Measurements from ENCODE around the gene IMPG2. TPM values are rescaled to one million over a fixed set of nuclear protein-coding genes. Genes with fewer than 3 reads are reported as not detected.

Gene IMPG2
- polyA plus RNA-seq, 2 donors = 0.02 TPM

DNA sequence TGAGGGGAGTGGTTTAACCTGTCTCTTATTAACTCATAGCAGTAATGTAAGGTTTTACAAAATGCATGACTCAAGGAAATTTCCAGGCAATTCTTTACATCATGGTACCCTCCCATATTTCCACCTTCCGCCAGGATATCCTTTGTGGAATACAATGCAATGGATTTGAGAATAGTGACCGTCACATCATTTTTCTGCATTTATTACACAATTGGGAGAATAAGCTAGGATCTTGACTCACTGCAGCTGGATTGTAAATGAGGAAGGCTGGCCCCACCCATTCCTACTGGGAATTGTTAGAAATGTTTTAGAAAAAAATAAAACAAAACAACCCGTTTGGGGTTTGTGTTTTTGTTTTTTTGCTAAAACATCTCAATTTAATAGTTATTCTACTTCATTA, 97.4 kb downstream of the IMPG2 start:
- no peaks in the 10 kb centered on the region for H3K36me3 ChIP-seq (ENCODE audit: control insufficient read depth in 2 of 2, insufficient read depth in 2 of 2, low read length in 1 of 2)
- H3K27me3 ChIP-seq (ENCODE audit: control insufficient read depth in 1 of 2, insufficient read depth in 2 of 2, low read length in 2 of 2) = no peaks in the 10 kb centered on the region
- 77 to 83% methylated on average over 3 of the region's 3 CpGs for WGBS, 2 donors
- no peak overlapping the region for H3K4me3 ChIP-seq (ENCODE audit: low read depth in 1 of 2, low read length in 2 of 2)
- no peak overlapping the region for H3K27ac ChIP-seq (ENCODE audit: low read depth in 2 of 2, low read length in 1 of 2)
- H3K4me1 ChIP-seq (ENCODE audit: control insufficient read depth in 2 of 2, insufficient read depth in 2 of 2, low read length in 1 of 2) = no peaks in the 10 kb centered on the region
- no peaks in the 10 kb centered on the region for H3K9me3 ChIP-seq (ENCODE audit: control insufficient read depth in 2 of 2, insufficient read depth in 1 of 2, low read depth in 1 of 2, low read length in 1 of 2)

DNA sequence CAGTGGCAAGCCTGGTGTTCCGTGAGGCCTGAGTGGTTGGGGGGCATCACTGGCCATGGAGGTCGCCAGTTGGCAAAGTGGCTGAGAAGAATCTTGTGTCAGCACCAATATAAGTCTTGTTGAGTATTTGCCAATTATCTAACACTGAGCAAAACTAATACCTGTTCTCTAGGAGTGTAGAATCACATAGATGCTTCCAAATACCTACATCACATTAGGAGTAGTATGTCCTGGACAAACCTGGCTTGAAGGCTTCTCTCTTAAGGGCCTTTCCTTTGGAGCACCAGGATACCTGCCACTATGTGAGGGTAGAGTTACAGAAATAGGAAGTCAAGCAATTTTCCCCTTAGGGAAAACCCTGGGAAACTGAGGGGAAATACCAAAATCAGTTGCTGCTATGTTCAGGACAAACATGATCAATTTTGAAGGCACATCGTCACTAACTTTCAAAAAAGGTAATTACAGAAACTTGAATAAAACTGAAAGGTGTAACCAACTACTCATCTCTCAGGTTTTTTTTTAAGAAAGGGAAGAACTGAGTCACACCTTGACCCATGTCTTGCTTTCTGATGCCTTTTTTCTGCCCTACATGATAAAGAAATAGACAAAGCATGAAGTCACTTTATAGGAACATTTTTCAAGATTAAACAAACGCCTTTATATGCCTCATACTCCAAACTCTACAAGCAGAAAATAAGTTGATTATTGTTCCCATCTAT, 100.4 kb downstream of the IMPG2 start:
- H3K9me3 ChIP-seq (ENCODE audit: control insufficient read depth in 2 of 2, insufficient read depth in 1 of 2, low read depth in 1 of 2, low read length in 1 of 2) = no peaks in the 10 kb centered on the region
- H3K4me1 ChIP-seq (ENCODE audit: control insufficient read depth in 2 of 2, insufficient read depth in 2 of 2, low read length in 1 of 2) = no peaks in the 10 kb centered on the region
- 80 to 88% methylated on average over 4 of the region's 4 CpGs for WGBS, 2 donors
- no peak overlapping the region for H3K4me3 ChIP-seq (ENCODE audit: low read depth in 1 of 2, low read length in 2 of 2)
- no peaks in the 10 kb centered on the region for H3K27me3 ChIP-seq (ENCODE audit: control insufficient read depth in 1 of 2, insufficient read depth in 2 of 2, low read length in 2 of 2)
- H3K27ac ChIP-seq (ENCODE audit: low read depth in 2 of 2, low read length in 1 of 2) = no peak overlapping the region
- no peaks in the 10 kb centered on the region for H3K36me3 ChIP-seq (ENCODE audit: control insufficient read depth in 2 of 2, insufficient read depth in 2 of 2, low read length in 1 of 2)

DNA sequence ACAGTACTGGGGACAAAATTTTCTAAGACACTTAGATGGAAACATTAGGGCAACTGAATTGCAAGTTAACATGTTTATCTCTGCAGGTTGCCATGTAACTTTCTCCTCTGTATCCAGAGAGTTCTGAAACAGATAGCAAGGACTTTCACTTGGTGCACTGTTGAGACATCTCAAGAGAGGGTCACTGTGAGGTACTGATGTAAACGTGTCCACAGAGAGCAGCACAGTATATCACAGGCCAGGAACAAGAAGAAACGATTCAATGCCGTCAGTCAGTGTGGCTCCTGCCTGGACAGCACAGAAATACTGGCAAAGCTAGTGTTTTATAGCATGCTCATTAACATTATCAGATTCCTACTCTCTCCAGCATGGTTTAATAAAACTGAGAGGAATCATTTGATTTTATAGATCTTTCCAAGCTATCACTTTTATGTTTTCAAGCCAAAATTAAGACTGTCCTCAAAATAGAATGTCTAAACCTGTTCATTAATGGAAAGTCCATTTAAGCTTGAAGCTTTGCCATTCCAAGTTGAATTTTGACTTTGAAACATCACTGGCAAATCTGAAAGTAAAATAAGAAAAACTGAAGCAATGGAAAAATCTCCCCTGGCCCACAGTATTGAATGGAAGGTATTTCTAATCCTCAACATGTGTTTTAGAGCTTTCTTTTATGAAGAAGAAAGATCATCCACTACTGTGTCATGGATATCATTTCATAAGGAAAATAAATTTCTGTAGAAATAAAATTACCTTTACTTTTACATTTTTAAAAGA, 102.7 kb downstream of the IMPG2 start:
- H3K36me3 ChIP-seq (ENCODE audit: control insufficient read depth in 2 of 2, insufficient read depth in 2 of 2, low read length in 1 of 2) = no peaks in the 10 kb centered on the region
- no peak overlapping the region for H3K27ac ChIP-seq (ENCODE audit: low read depth in 2 of 2, low read length in 1 of 2)

DNA sequence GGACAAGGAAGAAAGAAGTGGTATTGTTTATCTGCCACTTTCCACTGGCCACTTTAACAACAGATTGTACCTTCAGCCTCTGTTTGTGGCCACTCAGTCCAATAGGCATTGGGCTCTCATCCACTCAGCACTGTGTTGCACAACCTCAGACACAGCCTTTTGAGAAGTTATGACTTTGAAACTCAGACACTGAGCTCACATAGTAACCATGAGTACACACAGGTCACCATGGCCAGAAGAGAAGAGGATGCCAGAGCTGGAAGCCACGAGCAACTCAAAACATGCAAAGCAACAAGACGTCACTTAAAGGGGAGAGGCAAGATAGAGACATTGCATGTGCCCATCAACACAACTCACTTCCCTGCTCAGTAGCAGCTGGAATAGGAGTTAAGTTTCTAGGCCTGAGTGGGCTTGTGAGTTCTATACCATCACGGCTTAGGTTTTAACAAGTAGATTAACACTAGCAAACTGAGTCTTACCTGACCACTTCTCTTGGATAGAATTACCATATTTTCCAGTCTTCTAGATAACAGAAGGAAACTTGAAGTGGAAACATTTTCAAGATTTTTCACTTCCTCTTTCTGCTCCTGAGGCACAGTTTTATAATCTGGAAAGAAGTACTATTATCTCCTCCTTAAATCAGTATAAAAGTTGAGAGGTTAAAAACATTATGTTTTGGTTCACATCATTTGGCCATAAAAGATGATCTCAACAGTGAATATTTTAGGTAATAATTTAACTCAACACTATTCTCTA, 103.5 kb downstream of the IMPG2 start:
- Histone ChIP-seq H3K9me3 (ENCODE audit: control insufficient read depth in 2 of 2, insufficient read depth in 1 of 2, low read depth in 1 of 2, low read length in 1 of 2) (peaks cover 0 to 5% of the 10 kb centered on the region in 2 donors), H3K4me3 (ENCODE audit: low read depth in 1 of 2, low read length in 2 of 2) (no peak overlapping the region), H3K27ac (ENCODE audit: low read depth in 2 of 2, low read length in 1 of 2) (no peak overlapping the region), H3K4me1 (ENCODE audit: control insufficient read depth in 2 of 2, insufficient read depth in 2 of 2, low read length in 1 of 2) (no peaks in the 10 kb centered on the region), H3K27me3 (ENCODE audit: control insufficient read depth in 1 of 2, insufficient read depth in 2 of 2, low read length in 2 of 2) (no peaks in the 10 kb centered on the region), H3K36me3 (ENCODE audit: control insufficient read depth in 2 of 2, insufficient read depth in 2 of 2, low read length in 1 of 2) (no peaks in the 10 kb centered on the region)
- 69 to 71% methylated on average over 3 of the region's 3 CpGs for WGBS, 2 donors

More for the DNA sequence above, 102.7 kb downstream of the IMPG2 start:
- peaks cover 0 to 5% of the 10 kb centered on the region in 2 donors for H3K9me3 ChIP-seq (ENCODE audit: control insufficient read depth in 2 of 2, insufficient read depth in 1 of 2, low read depth in 1 of 2, low read length in 1 of 2)
- no peaks in the 10 kb centered on the region for H3K27me3 ChIP-seq (ENCODE audit: control insufficient read depth in 1 of 2, insufficient read depth in 2 of 2, low read length in 2 of 2)
- H3K4me3 ChIP-seq (ENCODE audit: low read depth in 1 of 2, low read length in 2 of 2) = no peak overlapping the region
- 80 to 81% methylated on average over 3 of the region's 3 CpGs for WGBS, 2 donors
- H3K4me1 ChIP-seq (ENCODE audit: control insufficient read depth in 2 of 2, insufficient read depth in 2 of 2, low read length in 1 of 2) = no peaks in the 10 kb centered on the region

DNA sequence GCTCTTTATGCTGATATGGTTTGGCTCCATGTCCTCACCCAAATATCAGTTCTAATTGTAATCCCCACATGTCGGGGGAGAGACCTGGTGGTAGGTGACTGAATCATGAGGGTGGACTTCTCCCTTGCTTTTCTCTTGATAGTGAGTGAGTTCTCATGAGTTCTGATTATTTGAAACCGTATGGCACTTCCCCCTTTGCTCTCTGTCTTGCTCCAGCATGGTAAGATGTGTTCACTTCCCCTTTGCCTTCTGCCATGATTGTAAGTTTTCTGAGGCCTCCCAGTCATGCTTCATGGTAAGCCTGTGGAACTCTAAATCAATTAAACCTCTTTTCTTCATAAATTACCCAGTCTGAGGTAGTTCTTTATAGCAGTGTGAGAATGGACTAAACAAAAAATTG, 107.6 kb downstream of the IMPG2 start:
- no peak overlapping the region for H3K4me3 ChIP-seq (ENCODE audit: low read depth in 1 of 2, low read length in 2 of 2)
- no peaks in the 10 kb centered on the region for H3K36me3 ChIP-seq (ENCODE audit: control insufficient read depth in 2 of 2, insufficient read depth in 2 of 2, low read length in 1 of 2)
- peaks cover 0 to 5% of the 10 kb centered on the region in 2 donors for H3K9me3 ChIP-seq (ENCODE audit: control insufficient read depth in 2 of 2, insufficient read depth in 1 of 2, low read depth in 1 of 2, low read length in 1 of 2)
- H3K27me3 ChIP-seq (ENCODE audit: control insufficient read depth in 1 of 2, insufficient read depth in 2 of 2, low read length in 2 of 2) = no peaks in the 10 kb centered on the region
- no peaks in the 10 kb centered on the region for H3K4me1 ChIP-seq (ENCODE audit: control insufficient read depth in 2 of 2, insufficient read depth in 2 of 2, low read length in 1 of 2)
- H3K27ac ChIP-seq (ENCODE audit: low read depth in 2 of 2, low read length in 1 of 2) = no peak overlapping the region
- WGBS, 2 donors = 76 to 84% methylated on average over 2 of the region's 2 CpGs

DNA sequence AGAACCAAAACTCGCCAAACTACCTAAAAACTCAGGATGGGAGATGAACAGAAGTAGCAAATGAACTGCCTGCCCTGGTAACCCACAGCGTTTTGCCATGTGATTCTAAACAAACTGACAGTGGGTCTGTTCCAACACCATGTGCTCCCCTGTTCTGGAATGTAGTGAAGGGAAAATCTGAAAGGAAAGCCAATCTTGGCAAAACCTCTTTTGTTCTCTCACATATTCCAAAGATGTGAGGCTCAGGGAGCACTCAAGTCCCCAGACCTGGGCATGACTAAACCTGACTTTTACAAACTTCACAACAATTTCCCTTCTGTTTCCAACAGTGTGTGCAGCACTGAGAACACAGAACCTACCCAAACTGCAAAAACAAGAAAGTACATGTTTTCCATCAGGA, 116.1 kb downstream of the IMPG2 start:
- H3K4me3 ChIP-seq (ENCODE audit: low read depth in 1 of 2, low read length in 2 of 2) = no peak overlapping the region
- H3K4me1 ChIP-seq (ENCODE audit: control insufficient read depth in 2 of 2, insufficient read depth in 2 of 2, low read length in 1 of 2) = no peaks in the 10 kb centered on the region
- 27 to 39% methylated on average over 2 of the region's 2 CpGs for WGBS, 2 donors
- H3K9me3 ChIP-seq (ENCODE audit: control insufficient read depth in 2 of 2, insufficient read depth in 1 of 2, low read depth in 1 of 2, low read length in 1 of 2) = no peaks in the 10 kb centered on the region
- H3K27ac ChIP-seq (ENCODE audit: low read depth in 2 of 2, low read length in 1 of 2) = no peak overlapping the region
- H3K27me3 ChIP-seq (ENCODE audit: control insufficient read depth in 1 of 2, insufficient read depth in 2 of 2, low read length in 2 of 2) = no peaks in the 10 kb centered on the region
- H3K36me3 ChIP-seq (ENCODE audit: control insufficient read depth in 2 of 2, insufficient read depth in 2 of 2, low read length in 1 of 2) = no peaks in the 10 kb centered on the region

DNA sequence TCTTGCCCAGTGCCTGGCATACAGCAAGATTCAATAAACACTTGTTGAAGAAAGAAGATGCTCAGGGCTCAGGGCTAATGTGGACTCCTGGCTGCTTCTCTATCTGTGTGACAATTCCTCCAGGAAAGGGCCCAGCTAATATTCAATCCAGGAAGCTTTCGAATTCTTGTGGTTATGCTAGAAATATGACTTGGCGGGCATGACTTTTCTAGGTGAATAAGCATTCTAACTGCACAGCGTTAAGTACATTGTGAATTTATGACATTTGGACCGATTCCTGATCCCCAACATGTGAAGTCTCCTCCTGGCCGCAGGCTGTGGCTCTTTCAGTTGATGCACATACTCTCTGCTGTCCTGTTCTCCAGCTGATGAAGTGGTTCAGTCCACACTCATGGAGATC, 117.0 kb downstream of the IMPG2 start:
- 52 to 62% methylated on average over 5 of the region's 5 CpGs for WGBS, 2 donors
- Histone ChIP-seq H3K36me3 (ENCODE audit: control insufficient read depth in 2 of 2, insufficient read depth in 2 of 2, low read length in 1 of 2) (no peaks in the 10 kb centered on the region), H3K9me3 (ENCODE audit: control insufficient read depth in 2 of 2, insufficient read depth in 1 of 2, low read depth in 1 of 2, low read length in 1 of 2) (no peaks in the 10 kb centered on the region), H3K27ac (ENCODE audit: low read depth in 2 of 2, low read length in 1 of 2) (no peak overlapping the region), H3K4me1 (ENCODE audit: control insufficient read depth in 2 of 2, insufficient read depth in 2 of 2, low read length in 1 of 2) (no peaks in the 10 kb centered on the region), H3K4me3 (ENCODE audit: low read depth in 1 of 2, low read length in 2 of 2) (no peak overlapping the region), H3K27me3 (ENCODE audit: control insufficient read depth in 1 of 2, insufficient read depth in 2 of 2, low read length in 2 of 2) (no peaks in the 10 kb centered on the region)

DNA sequence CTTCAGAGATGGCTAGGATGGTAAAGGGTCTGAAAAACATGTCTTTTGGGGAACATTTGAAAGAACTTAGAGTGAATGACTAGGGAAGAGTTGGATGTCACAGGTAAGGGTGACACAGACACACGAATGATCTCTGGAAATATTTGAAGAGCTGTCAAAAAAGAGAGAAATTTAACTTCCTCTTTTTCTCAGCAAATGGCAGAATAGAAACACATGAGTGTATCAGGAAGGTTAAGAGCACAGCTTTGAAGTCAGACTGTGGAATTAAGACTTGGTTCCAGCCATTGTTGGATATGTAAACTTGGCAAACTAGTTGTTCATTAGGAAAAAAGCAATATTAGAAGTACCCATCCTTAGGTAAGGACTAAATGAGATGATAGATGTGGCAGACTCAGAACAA, 117.7 kb downstream of the IMPG2 start:
- 37 to 41% methylated on average over 1 of the region's 1 CpG for WGBS, 2 donors
- Histone ChIP-seq H3K36me3 (ENCODE audit: control insufficient read depth in 2 of 2, insufficient read depth in 2 of 2, low read length in 1 of 2) (no peaks in the 10 kb centered on the region), H3K27ac (ENCODE audit: low read depth in 2 of 2, low read length in 1 of 2) (no peak overlapping the region), H3K4me3 (ENCODE audit: low read depth in 1 of 2, low read length in 2 of 2) (no peak overlapping the region), H3K27me3 (ENCODE audit: control insufficient read depth in 1 of 2, insufficient read depth in 2 of 2, low read length in 2 of 2) (no peaks in the 10 kb centered on the region), H3K4me1 (ENCODE audit: control insufficient read depth in 2 of 2, insufficient read depth in 2 of 2, low read length in 1 of 2) (no peaks in the 10 kb centered on the region), H3K9me3 (ENCODE audit: control insufficient read depth in 2 of 2, insufficient read depth in 1 of 2, low read depth in 1 of 2, low read length in 1 of 2) (no peaks in the 10 kb centered on the region)

DNA sequence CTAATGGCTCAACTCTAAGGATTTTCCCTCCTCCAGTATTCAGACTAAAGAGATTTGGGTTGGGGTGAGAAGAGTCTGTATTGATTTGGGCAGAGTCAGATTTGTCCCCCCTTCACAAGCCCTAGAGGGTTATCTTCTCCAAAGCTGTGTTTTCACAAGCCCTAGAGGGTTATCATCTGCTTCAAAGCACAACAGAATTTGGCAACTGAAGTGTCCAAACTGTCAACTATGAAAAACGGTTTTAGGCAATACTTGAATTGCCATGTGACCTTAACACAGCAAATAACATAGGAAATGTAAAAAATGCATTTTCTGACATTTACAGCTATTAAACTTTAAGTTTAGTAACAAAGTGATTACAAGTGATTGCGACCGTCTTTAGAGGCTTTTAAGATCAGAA, 119.9 kb downstream of the IMPG2 start:
- 13 to 15% methylated on average over 3 of the region's 3 CpGs for WGBS, 2 donors
- no peak overlapping the region for H3K27ac ChIP-seq (ENCODE audit: low read depth in 2 of 2, low read length in 1 of 2)
- no peaks in the 10 kb centered on the region for H3K36me3 ChIP-seq (ENCODE audit: control insufficient read depth in 2 of 2, insufficient read depth in 2 of 2, low read length in 1 of 2)
- H3K4me3 ChIP-seq (ENCODE audit: low read depth in 1 of 2, low read length in 2 of 2) = no peak overlapping the region
- no peaks in the 10 kb centered on the region for H3K27me3 ChIP-seq (ENCODE audit: control insufficient read depth in 1 of 2, insufficient read depth in 2 of 2, low read length in 2 of 2)
- H3K4me1 ChIP-seq (ENCODE audit: control insufficient read depth in 2 of 2, insufficient read depth in 2 of 2, low read length in 1 of 2) = no peaks in the 10 kb centered on the region
- no peaks in the 10 kb centered on the region for H3K9me3 ChIP-seq (ENCODE audit: control insufficient read depth in 2 of 2, insufficient read depth in 1 of 2, low read depth in 1 of 2, low read length in 1 of 2)
